Epithelial cell of esophagus (primary cell): ENCODE measurements around the gene CLIC3.
A peak's percentile ranks its signal among the peaks of the same experiment; 100 is the strongest.

ENCODE experiments used
- DNase-seq: peaks from one replicate; pipeline ENCODE4 v3.0.0; 2010; ENCODE audit warnings: low read depth
- H3K4me3 ChIP-seq: 2 replicates; pipeline ENCODE4 v1.5.1; 2011; ENCODE audit warnings: mild to moderate bottlenecking, low read length, control low read depth
- TF ChIP-seq, protein P1 (sequence below): IDR thresholded peaks from 2 replicates; pipeline ENCODE4 v1.5.1; 2011; ENCODE audit warnings: low read depth, mild to moderate bottlenecking, low read length, control low read depth, inconsistent platforms; ENCODE audit not compliant: insufficient read depth; ENCODE audit errors: missing control alignments

The CLIC3 gene, protein sequence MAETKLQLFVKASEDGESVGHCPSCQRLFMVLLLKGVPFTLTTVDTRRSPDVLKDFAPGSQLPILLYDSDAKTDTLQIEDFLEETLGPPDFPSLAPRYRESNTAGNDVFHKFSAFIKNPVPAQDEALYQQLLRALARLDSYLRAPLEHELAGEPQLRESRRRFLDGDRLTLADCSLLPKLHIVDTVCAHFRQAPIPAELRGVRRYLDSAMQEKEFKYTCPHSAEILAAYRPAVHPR

DNA sequence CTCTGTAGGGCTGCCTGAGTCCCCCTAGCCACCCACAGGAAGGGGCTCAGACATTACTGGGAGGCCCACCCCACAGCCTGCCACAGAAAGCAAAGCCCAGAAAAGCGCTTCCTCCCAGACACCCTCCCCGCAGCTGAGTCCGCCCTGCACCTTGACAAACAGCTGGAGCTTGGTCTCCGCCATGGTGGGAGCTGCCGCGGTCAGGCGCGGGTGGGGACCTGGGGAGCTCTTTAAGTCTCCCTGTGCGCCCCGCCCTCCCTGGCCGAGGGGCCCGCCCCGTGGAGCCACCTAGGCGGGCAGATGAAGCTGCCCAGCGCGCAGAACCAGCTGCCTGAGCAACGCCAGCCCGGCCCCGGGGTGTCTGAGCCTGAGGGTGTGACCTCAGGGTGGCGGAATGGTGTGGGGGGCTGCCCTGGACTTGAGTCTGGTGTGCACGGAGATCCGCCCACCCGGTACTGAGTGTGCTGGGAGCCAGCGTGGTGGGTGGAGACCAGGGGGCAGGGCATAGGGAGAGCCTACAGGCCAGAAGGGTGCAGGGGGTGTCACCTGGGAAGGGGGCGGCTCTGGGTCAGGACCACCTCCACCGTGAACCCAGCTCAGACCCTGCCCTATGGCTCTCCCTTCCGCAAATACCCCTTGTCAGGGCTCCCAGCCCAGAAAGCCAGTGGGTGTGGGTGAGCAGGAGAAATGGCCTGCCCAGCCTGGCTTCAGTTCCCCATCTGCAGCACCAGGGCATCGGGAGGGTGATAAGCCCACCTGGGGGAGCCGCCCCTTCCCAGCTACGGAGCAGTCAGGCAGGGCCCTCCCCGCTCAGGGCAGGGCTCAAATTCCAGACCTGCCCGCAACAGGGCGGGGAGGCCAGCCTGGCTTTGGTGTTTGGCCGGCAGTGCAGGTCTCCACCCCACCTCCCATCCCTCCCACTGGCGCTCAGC, at the start of gene CLIC3:
CLIC3 (minus strand) TSS at position 208 of the 932 bp plus-strand sequence; CDS start at position 183, 25 bp downstream.
- peak within 1 kb of the TSS; percentile 43 for H3K4me3 ChIP-seq
- TF ChIP-seq, protein P1, sequence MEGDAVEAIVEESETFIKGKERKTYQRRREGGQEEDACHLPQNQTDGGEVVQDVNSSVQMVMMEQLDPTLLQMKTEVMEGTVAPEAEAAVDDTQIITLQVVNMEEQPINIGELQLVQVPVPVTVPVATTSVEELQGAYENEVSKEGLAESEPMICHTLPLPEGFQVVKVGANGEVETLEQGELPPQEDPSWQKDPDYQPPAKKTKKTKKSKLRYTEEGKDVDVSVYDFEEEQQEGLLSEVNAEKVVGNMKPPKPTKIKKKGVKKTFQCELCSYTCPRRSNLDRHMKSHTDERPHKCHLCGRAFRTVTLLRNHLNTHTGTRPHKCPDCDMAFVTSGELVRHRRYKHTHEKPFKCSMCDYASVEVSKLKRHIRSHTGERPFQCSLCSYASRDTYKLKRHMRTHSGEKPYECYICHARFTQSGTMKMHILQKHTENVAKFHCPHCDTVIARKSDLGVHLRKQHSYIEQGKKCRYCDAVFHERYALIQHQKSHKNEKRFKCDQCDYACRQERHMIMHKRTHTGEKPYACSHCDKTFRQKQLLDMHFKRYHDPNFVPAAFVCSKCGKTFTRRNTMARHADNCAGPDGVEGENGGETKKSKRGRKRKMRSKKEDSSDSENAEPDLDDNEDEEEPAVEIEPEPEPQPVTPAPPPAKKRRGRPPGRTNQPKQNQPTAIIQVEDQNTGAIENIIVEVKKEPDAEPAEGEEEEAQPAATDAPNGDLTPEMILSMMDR: no peak
- DNase-seq: peak; percentile 34

DNA sequence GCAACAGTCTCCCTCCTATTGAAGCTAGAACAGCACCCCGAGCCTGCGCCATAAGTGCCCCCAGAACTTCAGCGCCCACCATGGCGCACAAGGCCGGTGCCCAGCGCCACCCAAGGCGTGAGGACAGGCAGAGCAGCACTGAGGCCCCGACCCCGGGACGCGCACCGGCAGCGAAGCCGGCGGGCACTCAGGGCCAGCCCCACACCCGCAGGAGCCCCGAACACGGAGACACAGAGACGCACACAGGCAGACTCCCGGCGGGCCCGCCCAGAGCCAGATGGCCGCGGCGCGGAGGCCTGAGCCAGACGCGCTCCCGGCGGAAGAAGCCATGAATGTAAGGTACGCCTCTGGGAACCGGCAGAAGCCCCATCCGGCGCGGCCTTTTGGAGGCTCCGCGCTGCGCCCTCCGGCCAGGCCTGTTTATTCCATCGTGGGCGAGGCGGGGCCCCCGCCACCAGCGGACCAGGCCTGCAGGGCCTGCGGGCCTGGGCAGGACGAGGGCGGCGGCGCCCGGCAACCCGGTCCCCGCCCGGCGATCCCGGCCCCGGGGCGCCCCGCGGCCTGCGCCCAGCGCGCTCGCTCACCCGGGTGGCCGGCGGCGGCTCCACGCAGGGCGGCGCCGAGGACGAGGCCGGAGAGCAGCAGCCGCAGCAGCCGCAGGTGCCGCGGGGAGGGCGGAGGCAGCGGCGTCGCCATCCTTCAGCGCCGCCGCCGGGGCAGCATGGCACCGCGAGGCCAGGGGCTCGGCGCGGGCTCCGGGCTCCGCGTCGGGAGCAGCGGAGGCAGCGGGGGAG, 49.1 kb upstream of the CLIC3 start:
- DNase-seq: peak; percentile 46
- H3K4me3 ChIP-seq: peak overlapping the region; percentile 50
- TF ChIP-seq, protein P1: no peak

DNA sequence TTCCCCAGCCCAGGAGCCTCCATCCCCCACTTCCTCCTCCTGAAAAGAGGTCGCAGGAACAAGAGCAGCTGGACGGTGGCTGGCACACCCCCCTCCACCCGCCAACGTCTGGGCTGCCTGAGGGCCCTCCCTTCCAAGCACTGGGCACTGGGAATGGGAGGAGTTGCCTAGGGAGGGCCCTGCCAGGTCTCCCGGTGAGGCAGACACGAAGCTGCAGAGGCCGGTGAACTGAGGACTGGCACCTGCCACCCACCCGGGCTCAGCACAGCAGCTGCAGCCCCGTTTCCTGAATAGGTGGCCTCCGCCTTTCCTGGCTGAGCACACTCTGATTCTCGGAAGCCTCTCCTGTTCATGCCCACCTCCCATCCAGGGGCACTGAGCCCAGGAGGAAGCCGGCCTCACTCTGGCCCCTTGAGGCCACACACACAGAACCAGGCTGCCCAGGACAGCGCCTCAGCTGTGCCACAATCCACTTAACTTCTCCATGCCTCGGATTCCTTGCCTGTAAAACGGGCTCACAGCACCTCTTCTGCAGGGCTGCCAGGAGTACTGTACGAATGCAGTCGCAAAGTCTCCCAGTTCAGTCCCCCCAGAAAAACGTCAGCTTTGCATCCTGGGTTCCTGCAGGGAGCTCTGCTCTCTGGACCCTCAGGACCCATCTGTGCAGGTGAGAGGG, 48.3 kb upstream of the CLIC3 start:
- peak; percentile 28 for DNase-seq
- TF ChIP-seq, protein P1: no peak
- peak overlapping the region; percentile 43 for H3K4me3 ChIP-seq

DNA sequence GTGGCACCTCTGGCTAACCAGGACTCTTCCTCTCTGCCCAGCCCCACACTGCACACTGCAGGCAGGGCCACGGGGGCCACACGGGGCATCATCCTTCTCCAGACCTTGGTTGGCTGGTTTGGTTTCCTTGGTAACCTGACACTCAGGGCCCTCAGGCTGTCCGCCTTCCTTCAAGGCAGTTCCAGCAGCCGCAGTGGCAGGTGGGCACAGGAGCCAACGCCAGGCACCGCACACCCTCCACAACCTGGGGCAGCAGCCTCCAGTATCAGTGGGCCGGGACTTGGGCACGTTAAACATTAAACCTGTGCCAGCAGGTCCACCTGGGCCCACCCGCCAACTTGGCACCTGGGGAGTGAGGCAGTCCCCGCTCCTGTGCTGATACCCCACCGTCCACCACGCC, 47.7 kb upstream of the CLIC3 start:
- TF ChIP-seq, protein P1: no peak
- no peak overlapping the region for H3K4me3 ChIP-seq
- no peak for DNase-seq

DNA sequence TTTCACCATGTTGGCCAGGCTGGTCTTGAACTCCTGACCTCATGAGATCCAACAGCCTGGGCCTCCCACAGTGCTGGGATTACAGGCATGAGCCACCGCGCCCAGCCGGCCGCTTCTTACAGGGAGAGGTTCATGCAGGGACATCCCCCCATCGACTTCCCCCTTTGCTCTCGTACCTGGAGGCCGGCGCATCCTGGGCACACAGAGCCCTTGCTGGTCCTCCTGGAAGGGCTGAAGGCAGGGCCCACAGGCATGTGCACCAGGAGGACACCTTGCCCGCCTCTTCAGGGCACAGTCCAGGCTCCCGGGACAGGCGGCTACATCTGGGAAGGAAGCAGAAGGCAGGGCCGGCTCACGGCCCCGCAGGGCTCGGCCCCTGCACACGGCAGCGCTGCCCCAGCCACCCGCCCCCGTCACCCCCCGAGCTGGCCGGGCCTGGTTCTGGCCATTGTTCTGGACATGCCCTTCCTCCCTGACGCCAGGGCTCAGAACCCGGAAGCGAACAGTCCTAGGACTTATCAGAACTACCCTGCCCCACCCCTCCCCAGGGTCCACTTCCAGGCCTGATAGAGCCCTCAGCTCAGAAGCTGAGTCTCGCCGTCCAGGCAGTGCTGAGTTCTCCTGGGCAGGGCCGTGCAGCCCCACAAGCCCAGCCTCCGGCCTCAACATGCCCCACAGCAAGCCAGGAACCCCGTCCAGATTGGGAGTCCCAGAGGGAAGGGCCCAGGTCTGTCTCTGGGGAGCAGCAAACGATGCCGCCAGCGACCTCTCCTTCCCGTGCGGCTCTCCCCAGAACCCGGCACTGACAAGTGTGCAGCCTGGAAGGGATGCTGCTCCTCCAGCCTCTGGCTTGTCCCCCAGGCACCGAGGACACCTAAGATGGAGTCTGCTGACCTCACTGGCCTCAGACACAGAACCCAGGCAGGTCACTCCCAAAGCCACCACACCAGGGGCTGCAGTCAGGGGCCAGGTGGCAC, 46.7 kb upstream of the CLIC3 start:
- no peak overlapping the region for H3K4me3 ChIP-seq
- DNase-seq: no peak
- TF ChIP-seq, protein P1: no peak

DNA sequence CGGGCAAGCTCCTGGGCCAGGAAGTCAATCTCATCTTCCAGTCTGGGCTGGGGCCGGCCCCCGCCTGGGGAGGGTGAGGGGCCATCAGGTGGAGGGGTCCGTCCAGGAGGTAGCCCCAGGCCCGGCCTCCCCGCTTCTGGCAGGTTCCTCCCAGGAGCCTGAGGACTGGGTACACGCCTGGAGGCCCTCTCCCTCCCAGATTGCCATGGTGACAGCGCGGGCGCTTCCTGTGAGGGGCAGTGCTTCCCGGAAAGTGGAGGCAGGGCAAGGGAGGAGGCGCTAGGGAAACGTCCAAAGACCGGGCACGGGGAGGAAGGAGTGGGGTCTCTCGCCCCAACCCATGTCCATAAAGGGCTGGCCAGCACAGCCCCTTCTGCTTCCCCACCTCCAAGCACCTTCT, 44.8 kb upstream of the CLIC3 start:
- DNase-seq: no peak
- TF ChIP-seq, protein P1: no peak
- no peak overlapping the region for H3K4me3 ChIP-seq
